HG03159 (cell line): ENCODE results near the gene REP15.
A peak's percentile ranks its signal among the peaks of the same experiment; 100 is the strongest.
"Not testable (repeated sequence)": the region's sequence is repeated elsewhere in the genome, so short reads cannot be mapped to it uniquely, and the experiment has no call there.

Experiments used
- ATAC-seq: cut with Tn5 transposase; IDR thresholded peaks from one replicate; pipeline ENCODE4 v1.9.1; 2021; ENCODE audit warnings: mild to moderate bottlenecking, moderate library complexity; ENCODE audit not compliant: unreplicated experiment

Gene REP15

GRCh38 chr12:27696864-27697564 is 767 bp downstream of the REP15 start:
- ATAC-seq: no peak

DNA sequence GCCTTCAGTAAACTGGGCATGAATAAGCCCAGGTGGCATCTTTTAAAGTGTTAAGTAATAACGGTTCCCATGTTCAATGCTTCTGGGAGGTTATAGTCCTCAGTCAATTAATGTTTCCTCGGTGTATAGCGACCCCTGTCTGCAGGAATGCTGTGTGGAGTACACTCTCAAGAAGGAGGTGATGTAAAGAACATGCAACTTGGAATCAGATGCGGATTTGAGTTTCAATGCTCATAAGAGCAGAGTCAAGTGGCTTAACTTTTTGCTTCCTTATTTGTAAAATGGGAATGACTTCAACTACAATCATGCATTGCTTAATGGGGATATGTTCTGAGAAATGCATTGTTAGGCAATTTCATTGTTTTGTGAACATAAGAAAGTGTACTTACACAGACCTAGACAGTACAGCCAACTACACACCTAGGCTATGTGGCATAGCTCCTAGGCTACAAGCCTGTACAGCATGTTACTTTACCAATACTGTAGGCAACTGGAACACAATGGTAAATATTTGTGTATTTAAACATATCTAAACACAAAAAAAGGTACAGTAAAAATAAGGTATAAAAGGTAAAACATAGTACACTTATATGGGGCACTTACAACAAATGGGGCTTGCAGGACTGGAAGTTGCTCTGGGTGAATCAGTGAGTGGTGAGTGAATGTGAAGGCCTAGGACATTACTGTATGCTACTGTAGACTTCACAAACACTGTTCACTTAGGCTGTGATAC is 7.6 kb downstream of the REP15 start:
- peak; percentile 84 for ATAC-seq

- ATAC-seq: no peak
Observed at GRCh38 chr12:27705263-27705662, 9.0 kb downstream of the REP15 start.

- no peak for ATAC-seq
Observed at GRCh38 chr12:27707216-27707615, 11.0 kb downstream of the REP15 start.

- no peak for ATAC-seq
Observed at GRCh38 chr12:27709212-27709931, 13.1 kb downstream of the REP15 start.

DNA sequence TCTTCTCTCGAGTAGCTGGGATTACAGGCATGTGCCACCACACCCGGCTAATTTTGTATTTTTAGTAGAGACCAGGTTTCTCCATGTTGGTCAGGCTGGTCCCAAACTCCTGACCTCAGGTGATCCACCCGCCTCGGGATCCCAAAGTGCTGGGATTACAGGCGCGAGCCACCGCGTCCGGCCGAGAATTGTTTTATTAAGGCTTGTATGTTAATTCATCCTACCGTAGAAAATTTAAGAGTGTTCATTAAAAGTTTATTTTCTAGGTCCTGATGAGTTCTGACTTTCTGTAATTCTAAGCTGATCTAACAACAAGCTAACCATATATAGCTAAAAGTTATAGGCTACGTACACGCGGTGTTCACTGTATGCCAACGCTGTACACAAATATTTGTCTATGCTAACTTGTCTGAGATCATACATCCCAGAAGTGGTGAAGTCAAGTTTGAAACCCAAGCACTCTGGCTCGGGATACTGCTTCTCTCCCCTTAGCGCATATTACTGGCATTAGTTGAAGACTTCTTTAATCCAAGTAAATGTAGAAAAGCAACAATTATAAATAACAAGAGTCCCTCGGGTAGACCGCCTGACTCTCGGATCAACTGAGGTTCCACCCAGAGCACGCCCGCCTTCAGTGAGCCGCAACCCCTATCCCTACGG is 13.8 kb downstream of the REP15 start:
- peak; percentile 38 for ATAC-seq

DNA sequence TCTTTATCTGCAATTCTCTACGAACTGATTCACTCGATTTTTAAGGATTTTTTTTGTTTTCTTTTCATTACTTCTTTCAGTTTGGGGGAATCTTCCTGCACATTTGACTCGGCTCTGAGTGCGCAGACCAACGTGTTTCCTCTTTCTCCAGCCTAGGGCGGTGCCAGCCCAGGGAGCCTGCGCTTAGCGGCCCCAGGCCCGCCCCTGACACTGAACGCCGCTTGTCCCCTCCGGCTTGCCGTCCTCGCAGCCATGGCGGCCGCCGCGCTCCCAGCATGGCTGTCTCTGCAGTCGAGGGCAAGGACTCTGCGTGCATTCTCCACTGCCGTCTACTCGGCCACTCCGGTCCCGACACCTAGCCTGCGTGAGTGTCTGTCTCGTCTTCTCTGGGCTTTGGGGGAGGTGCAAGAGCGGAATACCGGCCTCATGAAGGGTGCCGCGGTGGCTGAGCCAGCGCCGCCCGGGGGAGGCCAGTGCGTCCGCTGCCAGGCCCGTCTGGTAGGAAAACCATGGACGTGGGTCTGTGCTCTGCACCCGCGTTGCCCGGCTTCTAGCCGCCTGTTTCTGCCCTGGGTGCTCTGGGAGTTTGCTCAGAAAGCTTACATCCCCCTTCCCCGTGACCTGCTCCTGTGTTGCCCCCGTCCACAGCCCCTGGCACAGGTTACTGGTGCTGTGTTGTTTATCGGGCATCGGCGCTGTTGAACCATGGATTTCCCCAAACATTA is 14.5 kb downstream of the REP15 start, which contains the start of gene MRPS35:
Gene MRPS35 (plus strand): TSS at position 241 of the 725 bp plus-strand sequence. CDS start 12 bp downstream, at position 253.
- peak; percentile 95 for ATAC-seq

- ATAC-seq: peak; percentile 27
Observed at GRCh38 chr12:27711317-27711682, 15.1 kb downstream of the REP15 start.

GRCh38 chr12:27711967-27712366 is 15.7 kb downstream of the REP15 start:
- ATAC-seq: no peak

GRCh38 chr12:27723212-27723611 is 27.0 kb downstream of the REP15 start:
- no peak for ATAC-seq

GRCh38 chr12:27730097-27730588 is 33.9 kb downstream of the REP15 start:
- ATAC-seq: no peak

GRCh38 chr12:27732281-27732680 is 36.0 kb downstream of the REP15 start:
- no peak for ATAC-seq

GRCh38 chr12:27733052-27733656 is 36.9 kb downstream of the REP15 start:
- peak; percentile 79 for ATAC-seq

- ATAC-seq: no peak
Observed at GRCh38 chr12:27733791-27734190, 37.5 kb downstream of the REP15 start.

- not testable (repeated sequence) for ATAC-seq
Observed at GRCh38 chr12:27734321-27734720, 38.1 kb downstream of the REP15 start.

DNA sequence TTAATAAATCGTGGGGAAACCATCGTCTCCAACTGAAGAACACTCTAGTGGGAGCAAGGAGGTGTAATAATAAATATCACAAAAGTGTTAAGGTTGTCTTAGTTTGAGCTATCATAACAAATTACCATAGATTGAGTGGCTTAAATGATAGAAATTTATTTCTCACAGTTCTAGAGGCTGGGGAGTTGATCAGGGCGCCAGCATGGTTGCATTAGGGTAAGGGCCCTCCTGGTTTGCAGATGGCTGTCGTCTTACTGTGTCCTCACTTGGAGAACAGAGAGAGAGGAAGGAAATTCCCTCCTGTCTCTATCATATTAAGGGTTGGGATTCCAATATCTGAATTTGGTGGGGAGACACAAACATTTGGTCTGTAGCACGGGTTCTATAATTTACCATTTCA is 47.4 kb downstream of the REP15 start:
- ATAC-seq: no peak

DNA sequence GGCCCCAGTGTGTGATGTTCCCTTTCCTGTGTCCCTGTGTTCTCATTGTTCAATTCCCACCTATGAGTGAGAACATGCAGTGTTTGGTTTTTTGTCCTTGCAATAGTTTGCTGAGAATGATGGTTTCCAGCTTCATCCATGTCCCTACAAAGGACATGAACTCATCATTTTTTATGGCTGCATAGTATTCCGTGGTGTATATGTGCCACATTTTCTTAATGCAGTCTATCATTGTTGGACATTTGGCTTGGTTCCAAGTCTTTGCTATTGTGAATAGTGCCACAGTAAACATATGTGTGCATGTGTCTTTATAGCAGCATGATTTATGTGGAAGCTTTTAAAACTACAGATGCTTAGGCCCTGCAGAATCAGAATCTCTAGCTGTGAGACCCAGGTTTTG is 49.5 kb downstream of the REP15 start:
- ATAC-seq: not testable (repeated sequence)
